IPS-18c (cell line): Measurements from ENCODE around the gene KCND2.
"Not testable (repeated sequence)": the region's sequence is repeated elsewhere in the genome, so short reads cannot be mapped to it uniquely, and the experiment has no call there.

Experiments
- H3K4me3 ChIP-seq: 2 replicates; pipeline ENCODE4 v1.7.0; 2013; ENCODE audit warnings: low read depth, mild to moderate bottlenecking, low read length, moderate library complexity; ENCODE audit not compliant: insufficient read depth
- H3K9me3 ChIP-seq: one replicate; pipeline ENCODE4 v1.6.1; 2013; ENCODE audit warnings: mild to moderate bottlenecking, low read length, moderate library complexity; ENCODE audit not compliant: control insufficient read depth, insufficient read depth

KCND2 gene

GRCh38 chr7:120272701-120273475 is at the start of gene KCND2:
TSS of gene KCND2 (plus strand) at chr7:120273175.
- Histone ChIP-seq H3K9me3 (no peaks in the 10 kb centered on the region), H3K4me3 (peak within 1 kb of the TSS; percentile 50)

DNA sequence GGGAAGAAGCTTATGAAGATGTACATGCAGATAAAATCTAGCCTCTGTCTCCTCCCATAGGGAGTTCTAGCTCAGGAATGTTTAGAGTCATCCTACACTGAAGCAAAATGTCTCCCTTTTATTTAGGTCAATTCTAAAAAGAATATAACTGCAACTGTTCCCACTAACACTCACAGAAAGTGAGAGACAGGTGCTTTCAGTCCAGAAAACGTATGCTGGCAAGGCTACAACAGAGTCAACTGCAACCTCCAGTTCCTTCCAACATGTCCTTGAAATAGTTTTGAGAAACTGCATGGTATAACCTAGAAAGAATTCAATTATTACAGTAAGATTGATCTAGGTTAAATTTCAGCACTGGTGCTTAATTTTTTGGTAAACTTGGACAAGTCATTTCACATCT is 46.8 kb upstream of the KCND2 start:
- H3K9me3 ChIP-seq = no peaks in the 10 kb centered on the region
- H3K4me3 ChIP-seq = no peak overlapping the region

DNA sequence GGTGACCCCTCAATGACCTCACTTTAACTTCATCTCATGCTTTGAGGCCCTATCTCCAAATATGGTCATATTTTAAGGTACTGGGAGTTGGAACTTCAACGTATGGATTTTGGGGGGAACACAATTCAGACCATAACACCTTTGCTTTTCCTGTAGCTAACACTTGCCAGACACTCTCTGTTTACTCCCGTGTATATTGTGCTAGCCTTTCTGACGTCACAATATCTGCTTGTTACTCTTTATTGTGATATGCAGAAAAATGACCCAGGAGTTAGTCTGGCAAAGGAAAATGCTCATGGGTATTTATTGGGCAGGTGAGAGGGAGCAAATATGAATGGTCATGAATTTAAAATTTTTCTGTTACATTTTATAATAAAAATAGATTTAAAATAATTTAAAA is 45.7 kb upstream of the KCND2 start:
- Histone ChIP-seq H3K4me3 (no peak overlapping the region), H3K9me3 (no peaks in the 10 kb centered on the region)

- H3K9me3 ChIP-seq = no peaks in the 10 kb centered on the region
- H3K4me3 ChIP-seq = no peak overlapping the region
Measured at GRCh38 chr7:120229084-120229483, 43.9 kb upstream of the KCND2 start.

DNA sequence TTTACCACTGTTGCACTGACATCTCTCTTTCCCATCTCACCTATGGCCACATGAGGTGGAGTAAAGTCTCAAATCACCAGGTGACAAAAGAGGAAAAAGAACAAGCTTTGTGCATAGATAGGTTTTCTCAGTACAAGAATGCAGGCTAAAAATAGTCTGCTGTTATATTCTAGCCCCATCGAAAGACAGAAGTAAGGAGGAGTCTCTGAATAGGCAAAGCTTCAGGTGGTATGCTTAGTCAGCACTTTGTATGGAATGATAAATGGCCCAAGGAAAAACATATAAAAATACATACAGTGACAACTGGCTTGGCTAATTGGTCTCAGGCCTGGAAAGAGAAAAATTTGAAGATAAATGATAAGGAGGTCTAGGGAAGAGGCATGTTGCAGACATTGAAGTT is 39.6 kb upstream of the KCND2 start:
- no peak overlapping the region for H3K4me3 ChIP-seq
- H3K9me3 ChIP-seq = no peaks in the 10 kb centered on the region

- H3K9me3 ChIP-seq, H3K4me3 ChIP-seq: not testable (repeated sequence)
Measured at GRCh38 chr7:120240350-120240749, 32.6 kb upstream of the KCND2 start.

DNA sequence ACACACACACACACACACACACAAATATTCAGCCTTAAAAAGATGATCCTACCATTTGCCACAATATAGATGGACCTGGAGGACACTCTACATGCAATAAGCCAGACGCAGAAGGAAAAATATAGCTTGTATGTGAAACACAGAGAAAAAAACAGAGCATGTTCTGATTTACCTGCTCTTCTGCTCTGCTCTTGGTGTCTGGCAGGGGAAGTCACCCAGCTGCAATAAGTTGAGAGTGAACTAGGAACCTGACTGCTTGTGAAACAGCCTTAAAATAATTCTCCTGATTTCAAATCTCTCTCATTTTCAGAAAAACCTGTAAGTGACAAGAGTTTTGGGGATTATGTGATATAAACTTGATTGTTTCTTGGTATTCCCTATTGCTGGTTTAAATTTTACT is 31.0 kb upstream of the KCND2 start:
- Histone ChIP-seq H3K9me3 (no peaks in the 10 kb centered on the region), H3K4me3 (no peak overlapping the region)

DNA sequence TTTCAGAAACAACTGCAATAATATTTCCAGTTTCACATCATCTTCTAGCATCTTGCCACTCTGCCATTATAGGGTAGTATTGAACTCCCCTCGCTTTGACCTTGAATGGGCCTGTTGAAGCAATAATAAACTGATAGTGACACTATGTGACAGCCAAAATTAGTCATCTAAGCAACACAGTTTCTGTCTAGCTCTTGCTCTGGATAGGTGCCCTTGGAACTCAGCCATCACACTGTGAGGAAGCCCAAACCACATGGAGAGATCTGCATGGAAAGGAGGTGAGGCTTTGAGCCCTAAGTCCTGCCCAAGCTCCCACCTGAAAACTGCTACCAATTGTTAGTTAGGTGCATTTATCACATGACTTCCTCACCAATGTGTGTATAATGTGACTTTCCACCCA is 18.1 kb upstream of the KCND2 start:
- H3K9me3 ChIP-seq = peaks cover 8% of the 10 kb centered on the region
- H3K4me3 ChIP-seq = no peak overlapping the region

DNA sequence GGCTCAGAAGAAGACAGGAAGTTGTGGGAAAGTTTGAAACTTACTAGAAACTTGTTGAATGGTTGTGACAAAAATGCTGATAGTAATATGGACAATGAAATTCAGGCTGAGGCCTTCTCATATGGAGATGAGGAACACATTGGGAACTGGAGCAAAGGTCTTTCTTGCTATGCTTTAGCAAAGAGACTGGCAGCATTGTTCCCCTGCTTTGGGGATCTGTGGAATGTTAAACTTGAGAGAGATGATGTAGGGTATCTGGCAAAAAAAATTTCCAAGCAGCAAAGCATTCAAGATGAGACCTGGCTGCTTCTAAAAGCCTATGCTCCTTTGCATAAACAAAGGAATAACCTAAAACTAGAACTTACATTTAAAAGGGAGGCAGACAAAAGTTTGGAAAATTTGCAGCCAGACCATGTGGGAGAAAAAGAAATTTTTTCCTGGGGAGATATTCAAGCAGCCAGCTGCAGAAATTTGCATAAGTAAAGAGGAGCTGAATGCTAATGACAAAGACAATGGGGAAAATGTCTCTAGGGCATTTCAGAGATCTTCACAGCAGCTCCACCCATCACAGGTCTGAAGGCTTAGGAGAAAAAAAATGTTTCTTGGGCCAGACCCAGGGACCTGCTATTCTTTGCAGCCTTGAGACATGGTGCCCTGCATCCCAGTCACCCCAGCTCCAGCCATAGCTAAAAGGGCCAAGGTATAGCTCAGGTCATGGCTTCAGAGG is 16.5 kb upstream of the KCND2 start:
- H3K9me3 ChIP-seq = peaks cover 8% of the 10 kb centered on the region
- no peak overlapping the region for H3K4me3 ChIP-seq

- peaks cover 8% of the 10 kb centered on the region for H3K9me3 ChIP-seq
- H3K4me3 ChIP-seq = no peak overlapping the region
Measured at GRCh38 chr7:120259386-120259785, 13.6 kb upstream of the KCND2 start.

GRCh38 chr7:120260111-120260510 is 12.9 kb upstream of the KCND2 start:
- peaks cover 8% of the 10 kb centered on the region for H3K9me3 ChIP-seq
- H3K4me3 ChIP-seq = no peak overlapping the region

- H3K4me3 ChIP-seq = peak overlapping the region; percentile 50
- no peaks in the 10 kb centered on the region for H3K9me3 ChIP-seq
Measured at GRCh38 chr7:120272261-120272660, 714 bp upstream of the KCND2 start.

- no peaks in the 10 kb centered on the region for H3K9me3 ChIP-seq
- H3K4me3 ChIP-seq = peak overlapping the region; percentile 50
Measured at GRCh38 chr7:120273476-120273975, 551 bp downstream of the KCND2 start.

- no peak overlapping the region for H3K4me3 ChIP-seq
- H3K9me3 ChIP-seq = no peaks in the 10 kb centered on the region
Measured at GRCh38 chr7:120274482-120274881, 1.5 kb downstream of the KCND2 start.

DNA sequence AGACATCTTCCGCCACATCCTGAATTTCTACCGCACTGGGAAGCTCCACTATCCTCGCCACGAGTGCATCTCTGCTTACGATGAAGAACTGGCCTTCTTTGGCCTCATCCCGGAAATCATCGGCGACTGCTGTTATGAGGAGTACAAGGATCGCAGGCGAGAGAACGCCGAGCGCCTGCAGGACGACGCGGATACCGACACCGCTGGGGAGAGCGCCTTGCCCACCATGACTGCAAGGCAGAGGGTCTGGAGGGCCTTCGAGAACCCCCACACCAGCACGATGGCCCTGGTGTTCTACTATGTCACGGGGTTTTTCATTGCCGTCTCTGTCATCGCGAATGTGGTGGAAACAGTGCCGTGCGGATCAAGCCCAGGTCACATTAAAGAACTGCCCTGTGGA is 1.9 kb downstream of the KCND2 start:
- no peak overlapping the region for H3K4me3 ChIP-seq
- H3K9me3 ChIP-seq = no peaks in the 10 kb centered on the region

GRCh38 chr7:120276720-120277119 is 3.7 kb downstream of the KCND2 start:
- Histone ChIP-seq H3K4me3 (no peak overlapping the region), H3K9me3 (no peaks in the 10 kb centered on the region)

DNA sequence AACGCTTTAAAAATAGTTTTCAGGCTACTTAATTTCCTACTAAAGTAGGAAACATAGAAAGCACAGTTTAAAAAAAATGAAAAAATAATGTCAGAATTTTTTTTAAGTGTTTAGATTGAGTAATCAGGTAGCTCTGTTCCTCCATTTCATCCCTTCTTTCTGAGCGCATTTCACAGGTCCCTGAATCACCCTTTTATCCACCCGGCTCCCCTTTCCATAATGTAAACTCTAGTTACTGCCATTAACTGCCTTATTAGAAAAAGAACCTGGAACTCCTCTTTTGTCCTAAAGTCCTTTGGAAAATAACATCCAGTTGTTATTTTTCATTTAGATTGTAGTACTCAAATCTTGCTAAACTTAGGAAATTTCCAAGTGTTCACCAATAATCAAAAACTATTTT is 5.8 kb downstream of the KCND2 start:
- Histone ChIP-seq H3K4me3 (no peak overlapping the region), H3K9me3 (no peaks in the 10 kb centered on the region)

- Histone ChIP-seq H3K9me3 (no peaks in the 10 kb centered on the region), H3K4me3 (no peak overlapping the region)
Measured at GRCh38 chr7:120280743-120281142, 7.8 kb downstream of the KCND2 start.
